HEK293T (cell line): ENCODE data around the gene DENND1B.

Source experiments
- BHLHE40 ChIP-seq: fragments of 450-650 bp; IDR thresholded peaks from 2 replicates; pipeline ENCODE4 v1.6.1; 2016; ENCODE audit warnings: mild to moderate bottlenecking, moderate library complexity, borderline replicate concordance
- CTBP1 ChIP-seq: fragments of 450-650 bp; IDR thresholded peaks from 2 replicates; pipeline ENCODE4 v1.6.1; 2016; ENCODE audit warnings: borderline replicate concordance
- ELF4 ChIP-seq: fragments of 450-650 bp; IDR thresholded peaks from 2 replicates; pipeline ENCODE4 v1.6.1; 2017; ENCODE audit warnings: antibody characterized with exemption
- FOXA1 ChIP-seq: fragments of 450-650 bp; IDR thresholded peaks from 2 replicates; pipeline ENCODE4 v1.6.1; 2016; ENCODE audit warnings: mild to moderate bottlenecking
- FOXK2 ChIP-seq: fragments of 450-650 bp; IDR thresholded peaks from 2 replicates; pipeline ENCODE4 v1.6.1; 2016; ENCODE audit warnings: mild to moderate bottlenecking
- FOXM1 ChIP-seq: fragments of 450-650 bp; IDR thresholded peaks from 2 replicates; pipeline ENCODE4 v1.6.1; 2017; ENCODE audit warnings: mild to moderate bottlenecking, borderline replicate concordance
- HDGF ChIP-seq: fragments of 450-650 bp; IDR thresholded peaks from 2 replicates; pipeline ENCODE4 v1.6.1; 2017; ENCODE audit warnings: antibody characterized with exemption, borderline replicate concordance
- LEF1 ChIP-seq: fragments of 450-650 bp; IDR thresholded peaks from 2 replicates; pipeline ENCODE4 v1.6.1; 2017; ENCODE audit warnings: mild to moderate bottlenecking, borderline replicate concordance
- NFRKB ChIP-seq: fragments of 450-650 bp; IDR thresholded peaks from 2 replicates; pipeline ENCODE4 v1.6.1; 2016; ENCODE audit warnings: mild to moderate bottlenecking, moderate library complexity
- SP1 ChIP-seq: fragments of 450-650 bp; IDR thresholded peaks from 2 replicates; pipeline ENCODE4 v1.6.1; 2017
- SUZ12 ChIP-seq: fragments of 450-650 bp; IDR thresholded peaks from 2 replicates; pipeline ENCODE4 v1.6.1; 2016; ENCODE audit warnings: mild to moderate bottlenecking
- TARDBP ChIP-seq: fragments of 450-650 bp; IDR thresholded peaks from 2 replicates; pipeline ENCODE4 v1.6.1; 2016
- ZNF384 ChIP-seq: fragments of 450-650 bp; IDR thresholded peaks from 2 replicates; pipeline ENCODE4 v1.6.1; 2016

DNA sequence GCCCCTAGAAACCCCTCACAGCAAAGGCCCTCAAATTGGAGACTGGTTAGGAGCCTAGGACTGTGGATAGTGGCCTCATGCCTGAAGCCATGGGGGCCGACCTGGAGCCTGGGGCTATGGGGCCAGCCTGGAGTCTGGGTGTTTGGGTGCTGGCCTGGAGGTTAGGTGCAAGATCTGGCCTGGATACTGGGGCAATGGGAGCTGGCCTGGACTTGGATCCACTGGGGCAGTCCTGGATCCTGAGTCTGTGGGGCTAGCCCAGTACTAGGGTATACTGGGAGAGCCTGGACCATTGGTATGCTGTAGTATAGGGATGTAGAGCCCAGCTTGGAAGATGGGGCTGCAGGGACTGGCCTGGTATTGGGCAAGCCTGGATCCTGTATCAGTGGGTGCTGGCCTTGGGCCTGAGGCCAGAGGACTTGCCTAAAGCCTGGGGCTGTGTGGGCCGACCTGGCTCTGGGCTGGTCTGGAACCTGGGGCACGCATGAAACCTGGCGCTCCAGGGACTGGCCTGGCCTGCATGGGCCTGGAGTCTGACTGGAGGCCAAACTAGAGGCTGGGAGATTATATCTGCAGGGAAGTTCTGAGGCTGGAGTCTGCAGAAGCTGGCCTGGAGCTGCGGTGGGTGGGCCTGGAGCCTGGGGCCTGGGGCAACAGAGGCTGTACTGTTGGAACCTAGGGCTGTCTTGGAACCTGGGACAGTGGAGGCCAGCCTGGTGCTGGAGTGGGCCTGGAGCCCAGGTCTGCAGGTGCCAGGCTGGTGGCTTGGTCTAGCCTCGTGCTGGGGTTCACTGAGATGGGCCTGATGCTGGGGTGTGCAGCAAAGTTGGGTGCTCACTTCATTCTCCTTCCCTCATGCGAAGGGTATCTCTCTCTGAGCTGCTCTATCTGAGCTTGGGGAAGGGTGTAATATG, 12.6 kb upstream of the DENND1B start:
- no peak for TF ChIP-seq SP1
- TF ChIP-seq ELF4 = no peak
- no peak for TF ChIP-seq FOXK2
- no peak for TF ChIP-seq LEF1
- TF ChIP-seq SUZ12 = no peak
- no peak for TF ChIP-seq TARDBP
- no peak for TF ChIP-seq FOXM1
- TF ChIP-seq CTBP1 = no peak
- no peak for TF ChIP-seq FOXA1
- no peak for TF ChIP-seq HDGF
- TF ChIP-seq BHLHE40 = no peak
- no peak for TF ChIP-seq ZNF384
- TF ChIP-seq NFRKB = no peak
